GM18502 (cell line): ENCODE results near the gene ZNF354C.
"Not testable (repeated sequence)": the region's sequence is repeated elsewhere in the genome, so short reads cannot be mapped to it uniquely, and the experiment has no call there.

Experiments
- ATAC-seq: cut with Tn5 transposase; IDR thresholded peaks from one replicate; pipeline ENCODE4 v1.9.1; 2021; ENCODE audit warnings: mild to moderate bottlenecking; ENCODE audit not compliant: unreplicated experiment, poor library complexity

Gene ZNF354C

GRCh38 chr5:179060116-179061008, at the start of gene ZNF354C:
TSS of gene ZNF354C (plus strand) at chr5:179060373. CDS start at chr5:179062069, 1,696 bp downstream.
- ATAC-seq: peak; percentile 75

GRCh38 chr5:179023528-179024189, 36.5 kb upstream of the ZNF354C start, which contains the start of gene ZNF879:
TSS of gene ZNF879 (plus strand) at chr5:179023804. CDS start at chr5:179025005, 1,201 bp downstream.
- peak; percentile 91 for ATAC-seq

GRCh38 chr5:179033004-179033580, 27.1 kb upstream of the ZNF354C start:
- ATAC-seq: no peak

- no peak for ATAC-seq
Measured at GRCh38 chr5:179044765-179045164, 15.4 kb upstream of the ZNF354C start.

GRCh38 chr5:179051784-179052183, 8.4 kb upstream of the ZNF354C start:
- no peak for ATAC-seq

GRCh38 chr5:179054036-179054785, 6.0 kb upstream of the ZNF354C start:
- ATAC-seq: no peak

- ATAC-seq: no peak
Measured at GRCh38 chr5:179054876-179055275, 5.3 kb upstream of the ZNF354C start.

GRCh38 chr5:179055436-179055835, 4.7 kb upstream of the ZNF354C start:
- ATAC-seq: no peak

GRCh38 chr5:179055841-179056240, 4.3 kb upstream of the ZNF354C start:
- no peak for ATAC-seq

- no peak for ATAC-seq
Measured at GRCh38 chr5:179061025-179061424, 852 bp downstream of the ZNF354C start.

- ATAC-seq: no peak
Measured at GRCh38 chr5:179065703-179066102, 5.5 kb downstream of the ZNF354C start.

GRCh38 chr5:179079165-179079987, 19.2 kb downstream of the ZNF354C start:
- ATAC-seq: no peak

- no peak for ATAC-seq
Measured at GRCh38 chr5:179080724-179081123, 20.6 kb downstream of the ZNF354C start.

- ATAC-seq: no peak
Measured at GRCh38 chr5:179089502-179089901, 29.3 kb downstream of the ZNF354C start.

- ATAC-seq: not testable (repeated sequence)
Measured at GRCh38 chr5:179101282-179101681, 41.1 kb downstream of the ZNF354C start.

GRCh38 chr5:179110528-179110927, 50.4 kb downstream of the ZNF354C start:
- no peak for ATAC-seq

GRCh38 chr5:179111267-179112207, 51.4 kb downstream of the ZNF354C start:
- no peak for ATAC-seq

- no peak for ATAC-seq
Measured at GRCh38 chr5:179112469-179113142, 52.4 kb downstream of the ZNF354C start.
